PC-9 (cell line): ENCODE results near the gene HLA-C. TPM values are rescaled to one million over a fixed set of nuclear protein-coding genes. Genes with fewer than 3 reads are reported as not detected.

Source experiments
- BruUV-seq: library from RNA; stranded (reverse); fragments of 400-500 nt; replicated peaks from 2 replicates; lab custom pipeline; 2021; lab: Mats Ljungman, UMichigan
- CTCF ChIA-PET: fragments of 300-600 bp; sonication (Branson Sonifier 250); formaldehyde crosslinking; loops from one replicate; lab custom pipeline; 2022; ENCODE audit warnings: antibody characterized with exemption; lab: Charles Lee
- POLR2A ChIA-PET: fragments of 300-600 bp; sonication (Branson Sonifier 250); formaldehyde crosslinking; loops from one replicate; lab custom pipeline; 2022; ENCODE audit warnings: antibody characterized with exemption; ENCODE audit not compliant: unreplicated experiment; lab: Charles Lee
- DNase-seq, 2 experiments: peaks; one replicate each; pipeline versions ENCODE4 v3.0.0 to v3.0.0-alpha.2; 2015 to 2022; ENCODE audit warnings: mixed read lengths in 1 of 2
- H2AFZ ChIP-seq: fragments of 200-600 bp; sonication (generic); 2 replicates; pipeline ENCODE4 v1.8.1; 2017; ENCODE audit warnings: antibody characterized with exemption
- H3F3A ChIP-seq: fragments of 200-600 bp; sonication (generic); 2 replicates; pipeline ENCODE4 v1.8.1; 2017; ENCODE audit warnings: antibody characterized with exemption, mild to moderate bottlenecking, low read depth; ENCODE audit not compliant: insufficient read depth
- H3K27ac ChIP-seq: fragments of 200-600 bp; sonication (generic); 2 replicates; pipeline ENCODE4 v1.6.1; 2016; ENCODE audit warnings: mixed run types
- H3K27me3 ChIP-seq: fragments of 200-600 bp; sonication (generic); 2 replicates; pipeline ENCODE4 v1.6.1; 2016; ENCODE audit warnings: low read depth, mixed run types; ENCODE audit not compliant: insufficient read depth
- H3K36me3 ChIP-seq: fragments of 200-600 bp; sonication (generic); 2 replicates; pipeline ENCODE4 v1.6.1; 2016; ENCODE audit warnings: low read depth, mixed run types
- H3K4me1 ChIP-seq: fragments of 200-600 bp; sonication (generic); replicated peaks from 2 replicates; pipeline ENCODE4 v1.6.1; 2016; ENCODE audit warnings: mixed run types; ENCODE audit not compliant: insufficient read depth
- H3K4me2 ChIP-seq: fragments of 200-600 bp; sonication (generic); 2 replicates; pipeline ENCODE4 v1.6.1; 2017; ENCODE audit warnings: mixed run types
- H3K4me3 ChIP-seq: fragments of 200-600 bp; sonication (generic); 2 replicates; pipeline ENCODE4 v1.6.1; 2016; ENCODE audit warnings: mixed run types
- H3K79me2 ChIP-seq: fragments of 200-600 bp; sonication (generic); 2 replicates; pipeline ENCODE4 v1.6.1; 2017; ENCODE audit warnings: low read depth, mixed run types
- H3K9me2 ChIP-seq: fragments of 200-600 bp; sonication (generic); 2 replicates; pipeline ENCODE4 v1.8.1; 2017; ENCODE audit warnings: mild to moderate bottlenecking; ENCODE audit not compliant: insufficient read depth
- H3K9me3 ChIP-seq: fragments of 200-600 bp; sonication (generic); 2 replicates; pipeline ENCODE4 v1.8.1; 2016; ENCODE audit warnings: low read depth; ENCODE audit not compliant: insufficient read depth
- H4K20me1 ChIP-seq: fragments of 200-600 bp; sonication (generic); 2 replicates; pipeline ENCODE4 v1.8.1; 2017; ENCODE audit not compliant: insufficient read depth
- CTCF ChIP-seq: fragments of 200-600 bp; sonication (generic); conservative IDR thresholded peaks from 2 replicates; pipeline ENCODE4 v1.6.1; 2017; ENCODE audit warnings: mixed run types, antibody characterized with exemption, mild to moderate bottlenecking, moderate library complexity
- EZH2 ChIP-seq: fragments of 200-600 bp; sonication (generic); IDR thresholded peaks from 2 replicates; pipeline ENCODE4 v1.8.0; 2017; ENCODE audit warnings: antibody characterized with exemption, low read depth
- intact Hi-C: fragments of 100-400 bp; cut with micrococcal nuclease; formaldehyde crosslinking; loops from one replicate; pipeline ENCODE4 v1.10.0; 2022; ENCODE audit not compliant: unreplicated experiment
- total RNA-seq: library from RNA; stranded (reverse); gene quantifications from 2 replicates; pipeline ENCODE4 v1.2.3, GENCODE V29; 2021

The HLA-C gene
- total RNA-seq, 1 experiment from 2014 or later = 305 TPM

GRCh38 chr6:31247813-31248212 lies 24.1 kb downstream of the HLA-C start:
- no peaks in the 10 kb centered on the region for H3K9me3 ChIP-seq
- no peak overlapping the region for H3K4me3 ChIP-seq
- no peak overlapping the region for H2AFZ ChIP-seq
- no peak for TF ChIP-seq CTCF
- no peak for TF ChIP-seq EZH2
- CTCF ChIA-PET = no interaction called here
- H3K79me2 ChIP-seq = no peaks in the 10 kb centered on the region
- peaks cover 15% of the 10 kb centered on the region for H3K4me1 ChIP-seq
- no peak for DNase-seq
- POLR2A ChIA-PET = no interaction called here
- H3K27ac ChIP-seq = no peak overlapping the region
- no TSS peak for BruUV-seq
- H4K20me1 ChIP-seq = no peaks in the 10 kb centered on the region
- no peaks in the 10 kb centered on the region for H3K27me3 ChIP-seq
- H3K36me3 ChIP-seq = no peaks in the 10 kb centered on the region
- no peak overlapping the region for H3K4me2 ChIP-seq
- peaks cover 10% of the 10 kb centered on the region for H3F3A ChIP-seq
- intact Hi-C loops = no loop called here
- no peaks in the 10 kb centered on the region for H3K9me2 ChIP-seq

- intact Hi-C loops = no loop called here
- Histone ChIP-seq H3K4me3 (no peak overlapping the region), H3K36me3 (no peaks in the 10 kb centered on the region), H3K4me1 (peaks cover 15% of the 10 kb centered on the region), H3K27ac (peak overlapping the region; percentile 55), H3F3A (peaks cover 10% of the 10 kb centered on the region), H3K9me2 (no peaks in the 10 kb centered on the region), H3K4me2 (peak overlapping the region; percentile 51), H3K27me3 (no peaks in the 10 kb centered on the region), H2AFZ (no peak overlapping the region), H3K79me2 (no peaks in the 10 kb centered on the region), H4K20me1 (no peaks in the 10 kb centered on the region), H3K9me3 (no peaks in the 10 kb centered on the region)
- BruUV-seq = no TSS peak
- CTCF ChIA-PET = interaction anchor here (0.6 to 1.1 kb wide), 2 partner anchors 26 to 43 kb away, joined by 3 to 4 read pairs; no protein-coding TSS in a partner anchor
- DNase-seq = peak; percentile 68 to 98
- POLR2A ChIA-PET = interaction anchor here (0.5 kb wide), 1 partner anchor 155 kb away, joined by 5 read pairs; no protein-coding TSS in a partner anchor
- TF ChIP-seq EZH2 (no peak), CTCF (no peak)
Observed at GRCh38 chr6:31246051-31246521, 25.8 kb downstream of the HLA-C start.

GRCh38 chr6:31243508-31243907 lies 28.4 kb downstream of the HLA-C start:
- BruUV-seq = no TSS peak
- intact Hi-C loops = no loop called here

More at GRCh38 chr6:31243508-31243907, 28.4 kb downstream of the HLA-C start:
- Histone ChIP-seq H3K9me2 (no peaks in the 10 kb centered on the region), H3K4me3 (no peak overlapping the region), H3K27me3 (no peaks in the 10 kb centered on the region), H3F3A (peaks cover 10% of the 10 kb centered on the region), H2AFZ (no peak overlapping the region), H3K79me2 (no peaks in the 10 kb centered on the region), H3K4me2 (no peak overlapping the region), H3K4me1 (peaks cover 15% of the 10 kb centered on the region), H3K36me3 (no peaks in the 10 kb centered on the region), H4K20me1 (no peaks in the 10 kb centered on the region), H3K27ac (no peak overlapping the region), H3K9me3 (no peaks in the 10 kb centered on the region)
- TF ChIP-seq CTCF = no peak
- TF ChIP-seq EZH2 = no peak
- no peak for DNase-seq
- CTCF ChIA-PET = no interaction called here
- POLR2A ChIA-PET = no interaction called here
